ENCODE measurements around the gene TNN. TPM values are rescaled to one million over a fixed set of nuclear protein-coding genes. Genes with fewer than 3 reads are reported as not detected.

Gene TNN
- total RNA-seq, 1 experiment from 2014 or later, result 0.11 TPM

DNA sequence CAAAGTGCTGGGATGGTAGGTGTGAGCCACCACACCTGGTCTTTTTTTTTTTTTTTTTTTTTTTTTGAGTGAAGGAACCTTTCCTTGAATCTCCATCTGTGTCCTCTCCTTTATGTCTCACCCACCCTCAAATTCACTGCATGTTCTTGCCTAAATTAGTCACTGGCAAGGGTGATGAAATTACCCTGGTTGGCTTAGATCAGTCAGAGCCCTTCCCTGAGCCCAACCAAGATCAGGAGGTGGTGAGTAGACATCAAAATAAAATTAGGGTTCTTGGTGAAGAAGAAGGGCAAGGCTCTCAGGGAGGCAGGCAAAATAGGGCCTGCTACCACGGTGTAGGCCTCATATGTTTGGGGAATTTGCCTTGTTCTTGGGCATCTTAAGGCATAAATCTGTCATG lies 5.3 kb upstream of the TNN start:
- no peak overlapping the region for H3K56ac ChIP-seq (ENCODE audit: insufficient read length, low read depth, low read length)
- H2BK12ac ChIP-seq (ENCODE audit: insufficient read length, low read depth, low read length), result no peak overlapping the region
- H3K4me3 Mint-ChIP-seq, result no peak overlapping the region
- no peaks in the 10 kb centered on the region for H4K20me1 ChIP-seq (ENCODE audit: control insufficient read depth, insufficient read depth, insufficient read length)
- no peaks in the 10 kb centered on the region for H3K79me2 ChIP-seq (ENCODE audit: insufficient read depth, low read length)
- no peak overlapping the region for H4K5ac ChIP-seq (ENCODE audit: insufficient read length, low read depth, low read length)
- WGBS (ENCODE audit: extremely low coverage, insufficient read length, low lambda C conversion rate), result no CpG with 5 or more reads among the region's 1 CpG
- H2AK5ac ChIP-seq (ENCODE audit: insufficient read length, low read length), result no peak overlapping the region
- H2BK120ac ChIP-seq (ENCODE audit: low read depth, low read length, poor library complexity, severe bottlenecking), result no peak overlapping the region
- H2BK20ac ChIP-seq (ENCODE audit: low read depth, low read length, poor library complexity, severe bottlenecking), result peak overlapping the region; percentile 26
- H3K9me3 ChIP-seq (ENCODE audit: control insufficient read depth, low read depth, low read length), result no peaks in the 10 kb centered on the region
- TF ChIP-seq, protein P1, sequence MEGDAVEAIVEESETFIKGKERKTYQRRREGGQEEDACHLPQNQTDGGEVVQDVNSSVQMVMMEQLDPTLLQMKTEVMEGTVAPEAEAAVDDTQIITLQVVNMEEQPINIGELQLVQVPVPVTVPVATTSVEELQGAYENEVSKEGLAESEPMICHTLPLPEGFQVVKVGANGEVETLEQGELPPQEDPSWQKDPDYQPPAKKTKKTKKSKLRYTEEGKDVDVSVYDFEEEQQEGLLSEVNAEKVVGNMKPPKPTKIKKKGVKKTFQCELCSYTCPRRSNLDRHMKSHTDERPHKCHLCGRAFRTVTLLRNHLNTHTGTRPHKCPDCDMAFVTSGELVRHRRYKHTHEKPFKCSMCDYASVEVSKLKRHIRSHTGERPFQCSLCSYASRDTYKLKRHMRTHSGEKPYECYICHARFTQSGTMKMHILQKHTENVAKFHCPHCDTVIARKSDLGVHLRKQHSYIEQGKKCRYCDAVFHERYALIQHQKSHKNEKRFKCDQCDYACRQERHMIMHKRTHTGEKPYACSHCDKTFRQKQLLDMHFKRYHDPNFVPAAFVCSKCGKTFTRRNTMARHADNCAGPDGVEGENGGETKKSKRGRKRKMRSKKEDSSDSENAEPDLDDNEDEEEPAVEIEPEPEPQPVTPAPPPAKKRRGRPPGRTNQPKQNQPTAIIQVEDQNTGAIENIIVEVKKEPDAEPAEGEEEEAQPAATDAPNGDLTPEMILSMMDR (conservative IDR thresholded peaks at IDR 0.05), result no peak
- DNase-seq, result no peak
- peaks cover 0 to 2% of the 10 kb centered on the region in 2 experiments; a peak in 1 of 5 replicates for H3K9me3 Mint-ChIP-seq
- H3K4ac ChIP-seq (ENCODE audit: low read depth, low read length), result no peak overlapping the region
- H3K23me2 ChIP-seq (ENCODE audit: insufficient read length, low read depth, low read length, poor library complexity, severe bottlenecking), result no peaks in the 10 kb centered on the region
- H3K4me1 Mint-ChIP-seq, result 0 out of 4 replicates have a peak, but pooled peaks cover 2 to 4% of the 10 kb centered on the region in 2 experiments
- H3K36me3 Mint-ChIP-seq (ENCODE audit: insufficient read depth in 1 of 3, low read depth in 3 of 3), result no peaks in the 10 kb centered on the region
- no peak overlapping the region for H2BK5ac ChIP-seq (ENCODE audit: insufficient read length, low read length)
- H4K91ac ChIP-seq (ENCODE audit: insufficient read length, low read depth, low read length), result no peak overlapping the region
- H3K27me3 ChIP-seq (ENCODE audit: insufficient read depth, low read length), result no peaks in the 10 kb centered on the region
- H3K9ac ChIP-seq (ENCODE audit: extremely low read depth, insufficient read length, low read length), result no peak overlapping the region
- H3K27me3 Mint-ChIP-seq (ENCODE audit: low read depth), result no peaks in the 10 kb centered on the region; the same call in 1 of the 2 replicates
- no peak overlapping the region for H3K27ac ChIP-seq (ENCODE audit: insufficient read length, low read depth, low read length)
- no peaks in the 10 kb centered on the region for H3K4me1 ChIP-seq (ENCODE audit: insufficient read depth, low read length)
- no peak overlapping the region for H3K27ac Mint-ChIP-seq
- H3K23ac ChIP-seq (ENCODE audit: insufficient read length, low read depth, low read length), result no peak overlapping the region
- no peak overlapping the region for H3K14ac ChIP-seq (ENCODE audit: insufficient read depth, low read length)
- H2BK15ac ChIP-seq (ENCODE audit: low read depth, low read length), result no peak overlapping the region
- H3T11ph ChIP-seq (ENCODE audit: low read length), result no peak overlapping the region
- H4K8ac ChIP-seq (replicated peaks; ENCODE audit: insufficient read length, low read depth, low read length), result no peak overlapping the region
- H3K18ac ChIP-seq (ENCODE audit: insufficient read length, low read depth, low read length), result no peak overlapping the region
- no peak overlapping the region for H2AFZ ChIP-seq (ENCODE audit: low read length)
- H3K4me2 ChIP-seq (ENCODE audit: insufficient read depth, insufficient read length, low read length), result no peak overlapping the region
- no peaks in the 10 kb centered on the region for H3K79me1 ChIP-seq (ENCODE audit: insufficient read depth, low read depth, low read length, poor library complexity, severe bottlenecking)
